Liver (tissue), 3 donors: ENCODE data around the gene LSM4.

ENCODE experiments used
- EGR1 ChIP-seq, 2 donors: IDR thresholded peaks; 2 replicates each; pipeline ENCODE4 v1.6.1; 2016 to 2018; ENCODE audit warnings: antibody characterized with exemption in 2 of 2, low read depth in 2 of 2
- GABPA ChIP-seq, 2 donors: IDR thresholded peaks in 1 of 2; conservative IDR thresholded peaks in 1 of 2; 2 replicates each; pipeline ENCODE4 v1.6.1; 2016; ENCODE audit warnings: antibody characterized with exemption in 2 of 2, mild to moderate bottlenecking in 1 of 2, moderate library complexity in 1 of 2
- TF ChIP-seq, protein P1 (sequence below): IDR thresholded peaks from 2 replicates; pipeline ENCODE4 v1.6.1; 2016; ENCODE audit warnings: antibody characterized with exemption
- TF ChIP-seq, protein P2 (sequence below): fragments of 150-350 bp; IDR thresholded peaks from 2 replicates; pipeline ENCODE4 v1.5.1; 2017; ENCODE audit warnings: improper control_type of control experiment, low read depth, low read length; ENCODE audit not compliant: missing input control
- donor health status: healthy.
- donor health status: healthy.

- TF ChIP-seq EGR1 (IDR thresholded peaks at IDR 0.05; ENCODE audit: low read depth in 2 of 2) (no peak), GABPA (IDR thresholded peaks at IDR 0.05 in 1 of 2, conservative IDR thresholded peaks at IDR 0.05 in 1 of 2) (no peak)
- TF ChIP-seq, protein P1, sequence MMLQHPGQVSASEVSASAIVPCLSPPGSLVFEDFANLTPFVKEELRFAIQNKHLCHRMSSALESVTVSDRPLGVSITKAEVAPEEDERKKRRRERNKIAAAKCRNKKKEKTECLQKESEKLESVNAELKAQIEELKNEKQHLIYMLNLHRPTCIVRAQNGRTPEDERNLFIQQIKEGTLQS = no peak
- TF ChIP-seq, protein P2, sequence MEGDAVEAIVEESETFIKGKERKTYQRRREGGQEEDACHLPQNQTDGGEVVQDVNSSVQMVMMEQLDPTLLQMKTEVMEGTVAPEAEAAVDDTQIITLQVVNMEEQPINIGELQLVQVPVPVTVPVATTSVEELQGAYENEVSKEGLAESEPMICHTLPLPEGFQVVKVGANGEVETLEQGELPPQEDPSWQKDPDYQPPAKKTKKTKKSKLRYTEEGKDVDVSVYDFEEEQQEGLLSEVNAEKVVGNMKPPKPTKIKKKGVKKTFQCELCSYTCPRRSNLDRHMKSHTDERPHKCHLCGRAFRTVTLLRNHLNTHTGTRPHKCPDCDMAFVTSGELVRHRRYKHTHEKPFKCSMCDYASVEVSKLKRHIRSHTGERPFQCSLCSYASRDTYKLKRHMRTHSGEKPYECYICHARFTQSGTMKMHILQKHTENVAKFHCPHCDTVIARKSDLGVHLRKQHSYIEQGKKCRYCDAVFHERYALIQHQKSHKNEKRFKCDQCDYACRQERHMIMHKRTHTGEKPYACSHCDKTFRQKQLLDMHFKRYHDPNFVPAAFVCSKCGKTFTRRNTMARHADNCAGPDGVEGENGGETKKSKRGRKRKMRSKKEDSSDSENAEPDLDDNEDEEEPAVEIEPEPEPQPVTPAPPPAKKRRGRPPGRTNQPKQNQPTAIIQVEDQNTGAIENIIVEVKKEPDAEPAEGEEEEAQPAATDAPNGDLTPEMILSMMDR = no peak
These were observed 61.4 kb downstream of the LSM4 start for GRCh38 chr19:18261474-18261873.
